Stimulated activated CD4-positive, alpha-beta T cell treated with anti-CD3 and anti-CD28 coated beads, Interleukin-4, amount 100 ng/mL, for 1 hour (primary cell): Measurements from ENCODE around the gene ADAP1.

Experiments used
- DNase-seq: peaks from one replicate; pipeline ENCODE4 v3.0.0-alpha.2; 2020

Gene ADAP1

GRCh38 chr7:988426-988911 is 34.0 kb upstream of the ADAP1 start:
- DNase-seq, result no peak

DNA sequence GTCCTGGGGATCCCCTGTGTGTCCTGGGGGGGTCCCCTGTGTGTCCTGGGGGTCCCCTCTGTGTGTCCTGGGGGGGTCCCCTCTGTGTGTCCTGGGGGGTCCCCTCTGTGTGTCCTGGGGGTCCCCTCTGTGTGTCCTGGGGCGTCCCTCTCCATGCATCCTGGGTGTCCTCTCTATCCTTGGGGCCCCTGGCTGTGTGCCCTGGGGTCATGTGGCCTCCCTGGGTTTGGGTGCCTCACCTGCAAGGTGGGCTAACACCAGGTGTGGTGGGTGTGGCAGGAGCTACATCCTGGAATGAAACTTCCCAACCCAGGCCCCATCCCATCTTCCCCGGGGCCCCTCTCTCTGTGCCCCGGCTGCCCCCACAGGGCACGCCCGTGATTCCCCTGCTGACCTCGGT is 33.4 kb upstream of the ADAP1 start:
- DNase-seq, result no peak

- no peak for DNase-seq
These were observed 32.6 kb upstream of the ADAP1 start for GRCh38 chr7:986766-987751.

DNA sequence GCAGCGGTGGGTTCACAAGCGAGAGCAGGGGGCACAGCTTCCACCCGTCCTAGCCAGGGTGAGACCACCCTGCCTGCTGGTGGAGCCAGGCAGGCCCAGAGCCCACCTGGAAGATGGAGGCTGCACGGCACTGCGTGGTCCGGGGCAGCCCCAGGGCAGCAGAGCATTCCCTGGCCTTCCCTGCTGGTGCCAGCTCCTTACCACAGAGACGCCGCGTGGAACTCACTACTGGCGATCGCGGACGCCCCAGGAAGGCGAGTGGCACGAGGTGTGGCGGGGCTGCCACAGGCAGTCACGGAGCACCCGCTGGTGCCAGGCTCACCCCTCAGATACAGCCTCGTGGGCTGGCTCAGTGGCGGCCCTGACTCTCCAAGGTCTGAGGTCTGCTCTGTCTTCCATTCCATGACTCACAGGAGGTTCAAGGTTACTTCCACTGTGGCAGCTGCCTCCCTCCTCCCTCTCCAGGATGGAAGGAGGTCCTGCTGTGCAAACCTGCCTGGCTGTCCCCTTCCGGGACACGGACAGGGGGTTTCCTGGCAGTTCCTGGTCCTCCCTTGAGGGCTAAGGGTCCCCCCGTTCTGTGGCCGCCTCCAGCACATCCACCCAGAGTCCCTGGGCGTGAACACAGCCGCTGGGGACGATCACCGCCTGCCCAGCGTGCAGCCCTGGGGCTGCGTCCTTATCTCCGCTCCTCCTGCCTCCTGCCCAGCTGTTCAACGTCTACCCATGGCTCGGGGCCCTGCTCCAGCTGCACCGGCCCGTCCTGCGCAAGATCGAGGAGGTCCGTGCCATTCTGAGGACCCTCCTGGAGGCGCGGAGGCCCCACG is 31.6 kb upstream of the ADAP1 start:
- DNase-seq, result no peak

DNA sequence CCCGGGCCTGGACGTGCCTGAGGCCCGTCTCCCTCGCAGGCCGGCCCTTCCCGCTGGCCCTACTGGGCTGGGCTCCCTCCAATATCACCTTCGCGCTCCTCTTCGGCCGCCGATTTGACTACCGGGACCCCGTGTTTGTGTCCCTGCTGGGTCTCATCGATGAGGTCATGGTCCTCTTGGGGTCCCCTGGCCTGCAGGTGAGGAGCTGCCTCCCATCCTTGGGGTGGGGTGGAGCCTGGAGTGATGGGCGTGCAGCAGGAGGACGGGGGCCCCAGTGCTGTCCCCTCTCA is 30.6 kb upstream of the ADAP1 start:
- no peak for DNase-seq

DNA sequence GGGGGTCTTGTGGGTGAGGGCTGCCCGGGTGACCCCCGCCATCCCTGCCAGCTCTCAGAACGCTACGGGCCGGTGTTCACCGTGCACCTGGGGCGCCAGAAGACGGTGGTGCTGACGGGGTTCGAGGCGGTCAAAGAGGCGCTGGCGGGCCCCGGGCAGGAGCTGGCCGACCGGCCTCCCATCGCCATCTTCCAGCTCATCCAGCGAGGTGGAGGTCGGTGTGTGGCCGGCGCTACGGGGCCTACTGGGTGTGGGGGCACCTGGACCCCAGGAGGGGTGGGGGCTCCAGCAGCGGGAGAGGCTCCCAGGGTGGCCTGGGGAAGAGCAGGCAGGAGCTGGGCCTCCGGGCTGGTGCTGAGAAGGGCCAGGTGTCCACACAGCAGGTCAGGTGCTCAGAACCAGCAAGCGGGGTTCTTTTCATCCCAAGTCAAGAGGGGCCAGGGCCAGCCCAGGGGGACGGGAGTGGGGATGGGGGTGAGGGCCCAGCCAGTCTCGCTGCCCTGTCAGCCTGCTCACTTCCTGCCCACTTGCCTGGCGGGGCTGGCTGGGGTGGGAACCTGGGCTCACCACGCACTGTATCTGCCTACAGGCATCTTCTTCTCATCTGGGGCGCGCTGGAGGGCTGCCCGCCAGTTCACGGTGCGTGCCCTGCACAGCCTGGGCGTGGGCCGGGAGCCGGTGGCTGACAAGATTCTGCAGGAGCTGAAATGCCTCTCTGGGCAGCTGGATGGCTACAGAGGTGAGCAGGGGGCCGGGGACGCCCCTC is 30.1 kb upstream of the ADAP1 start:
- no peak for DNase-seq

GRCh38 chr7:983616-984071 is 29.2 kb upstream of the ADAP1 start:
- DNase-seq, result no peak

GRCh38 chr7:983004-983615 is 28.6 kb upstream of the ADAP1 start, which contains the start of gene CYP2W1:
TSS of gene CYP2W1 (plus strand) at chr7:983181. CDS start at chr7:983212, 31 bp downstream.
- no peak for DNase-seq

DNA sequence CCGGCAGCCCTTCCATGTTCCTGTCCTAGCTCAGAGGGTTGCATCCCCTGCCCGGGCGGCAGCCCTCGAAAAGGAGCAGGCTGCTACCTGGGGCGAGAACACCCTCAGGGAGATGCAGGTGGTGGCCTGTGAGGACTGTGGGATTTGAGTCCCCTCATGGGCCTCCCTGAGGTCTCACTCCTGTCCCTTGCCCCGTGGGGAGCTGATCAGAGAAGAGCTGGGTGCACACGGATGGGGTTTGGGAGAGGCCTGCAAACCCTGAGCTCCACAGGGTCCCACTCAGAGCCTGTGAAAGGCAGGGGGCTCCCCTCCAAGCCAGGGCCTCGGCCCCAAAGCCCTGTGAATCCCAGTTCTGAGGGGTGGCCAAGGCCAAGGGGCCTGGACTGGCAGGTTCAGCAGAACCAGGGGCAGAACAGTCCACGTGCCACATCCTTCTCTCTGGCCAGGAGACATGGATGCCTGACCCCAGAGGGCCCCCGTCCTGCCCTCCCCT is 28.1 kb upstream of the ADAP1 start:
- no peak for DNase-seq

DNA sequence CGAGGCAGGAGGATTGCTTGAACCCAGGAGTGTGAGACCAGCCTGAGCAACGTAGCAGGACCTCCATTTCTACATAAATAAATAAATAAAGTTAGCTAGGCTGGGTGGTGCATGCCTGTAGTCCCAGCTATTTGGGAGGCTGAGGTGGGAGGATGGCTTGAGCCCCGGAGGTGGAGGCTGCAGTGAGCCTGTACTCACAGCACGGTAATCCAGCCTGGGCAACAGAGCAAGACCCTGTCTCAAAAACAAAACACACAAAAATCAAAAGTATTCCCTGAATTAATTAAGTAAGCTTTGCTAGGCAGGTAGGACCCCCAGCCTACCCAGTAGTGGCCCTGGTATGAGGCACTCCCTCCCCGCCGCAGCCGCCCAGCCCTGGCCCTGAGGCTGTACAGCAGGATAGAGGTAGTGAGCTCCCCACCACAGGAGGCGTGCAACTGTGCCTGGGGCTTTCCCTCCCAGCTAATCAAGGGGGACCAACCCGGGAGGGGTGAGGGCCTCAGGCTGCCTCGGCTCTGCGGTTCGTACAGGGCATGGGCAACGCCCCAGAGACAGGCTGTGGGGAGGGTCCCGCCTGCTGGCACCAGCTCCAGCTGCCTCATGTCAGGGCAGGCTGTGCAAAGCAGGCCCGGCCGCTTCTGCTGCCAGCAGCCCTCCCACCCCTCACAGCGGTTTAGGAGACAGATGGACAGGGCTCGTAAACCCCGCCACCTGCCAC is 27.5 kb upstream of the ADAP1 start:
- no peak for DNase-seq

GRCh38 chr7:979886-980571 is 25.5 kb upstream of the ADAP1 start:
- DNase-seq, result no peak

- DNase-seq, result no peak
These were observed 24.7 kb upstream of the ADAP1 start for GRCh38 chr7:979151-979550.

- no peak for DNase-seq
These were observed 24.1 kb upstream of the ADAP1 start for GRCh38 chr7:978416-979091.

GRCh38 chr7:978049-978346 is 23.5 kb upstream of the ADAP1 start:
- no peak for DNase-seq

DNA sequence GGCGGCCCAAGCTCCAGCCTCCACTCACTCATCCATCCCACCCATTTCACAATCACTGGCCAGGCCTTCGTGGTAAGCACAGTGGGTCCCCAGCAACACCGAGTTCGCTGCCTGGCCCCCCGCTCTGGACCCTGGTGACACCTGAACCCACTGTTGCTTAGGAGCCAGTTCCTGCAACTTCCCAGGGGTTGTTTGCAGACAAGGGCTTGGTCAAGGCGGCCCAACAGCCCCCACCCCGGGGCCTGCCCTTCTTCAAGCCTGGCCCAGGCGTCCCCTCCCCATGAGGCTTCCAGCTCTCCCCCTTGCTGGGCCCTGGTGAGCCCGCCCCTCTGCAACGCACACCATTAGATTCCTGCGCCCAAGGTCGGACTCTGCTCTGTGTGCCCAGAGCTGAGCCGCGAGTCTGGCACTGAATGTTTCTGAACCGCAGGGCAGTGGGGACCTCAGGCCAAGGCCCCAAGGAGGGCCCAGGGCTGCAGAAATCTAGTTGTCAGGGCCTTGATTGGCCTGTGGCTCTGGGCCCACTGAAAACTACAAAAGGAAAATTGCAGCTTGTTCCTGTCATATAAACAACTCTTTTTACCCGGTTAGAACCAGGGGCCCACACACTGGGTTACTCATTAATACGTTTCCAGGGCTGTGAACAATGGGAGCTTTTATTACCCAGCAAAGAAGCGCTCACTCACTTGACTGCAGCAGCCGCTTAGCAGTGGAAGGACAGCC is 23.0 kb upstream of the ADAP1 start:
- no peak for DNase-seq

GRCh38 chr7:976901-977325 is 22.4 kb upstream of the ADAP1 start:
- DNase-seq, result no peak

GRCh38 chr7:975702-976473 is 21.4 kb upstream of the ADAP1 start:
- DNase-seq, result no peak

GRCh38 chr7:974820-975681 is 20.6 kb upstream of the ADAP1 start, which contains the start of gene COX19:
TSS of gene COX19 (minus strand) at chr7:975549. CDS start at chr7:975509, 40 bp downstream.
- DNase-seq, result peak; percentile 91
